OCI-LY1 (cell line): Measurements from ENCODE around the gene ZNF771.

Source experiments
- H2AFZ ChIP-seq: fragments of 200-600 bp; sonication (generic), shearing (Covaris generic); 2 replicates; pipeline ENCODE4 v1.6.0; 2014; ENCODE audit warnings: antibody characterized with exemption, mild to moderate bottlenecking, low read length
- H3F3A ChIP-seq: fragments of 200-600 bp; sonication (generic), shearing (Covaris generic); 2 replicates; pipeline ENCODE4 v1.6.0; 2014; ENCODE audit warnings: mild to moderate bottlenecking, antibody characterized with exemption, low read length, moderate library complexity; ENCODE audit not compliant: insufficient read depth
- H3K27ac ChIP-seq: fragments of 200-600 bp; sonication (generic); 2 replicates; pipeline ENCODE4 v1.5.1; 2014; ENCODE audit warnings: low read length, mixed run types, mild to moderate bottlenecking, low read depth; ENCODE audit not compliant: poor library complexity, severe bottlenecking
- H3K27me3 ChIP-seq: fragments of 200-600 bp; sonication (generic); 2 replicates; pipeline ENCODE4 v1.6.0; 2014; ENCODE audit warnings: antibody characterized with exemption, mild to moderate bottlenecking, low read length, moderate library complexity; ENCODE audit not compliant: insufficient read depth
- H3K36me3 ChIP-seq: fragments of 200-600 bp; sonication (generic); 2 replicates; pipeline ENCODE4 v1.6.1; 2014; ENCODE audit warnings: mild to moderate bottlenecking, antibody characterized with exemption, low read length, moderate library complexity, mixed read lengths; ENCODE audit not compliant: insufficient read depth
- H3K4me1 ChIP-seq: fragments of 200-600 bp; sonication (generic); 2 replicates; pipeline ENCODE4 v1.5.1; 2014; ENCODE audit warnings: mild to moderate bottlenecking, low read length, moderate library complexity; ENCODE audit not compliant: insufficient read depth, severe bottlenecking
- H3K4me2 ChIP-seq: fragments of 200-600 bp; sonication (generic), shearing (Covaris generic); 2 replicates; pipeline ENCODE4 v1.6.1; 2014; ENCODE audit warnings: low read length
- H3K4me3 ChIP-seq: fragments of 200-600 bp; sonication (generic); 2 replicates; pipeline ENCODE4 v1.5.1; 2014; ENCODE audit warnings: low read length, low read depth, mild to moderate bottlenecking, mixed read lengths; ENCODE audit not compliant: poor library complexity, severe bottlenecking
- H3K79me2 ChIP-seq: fragments of 200-600 bp; shearing (Covaris generic); 2 replicates; pipeline ENCODE4 v1.6.1; 2016; ENCODE audit warnings: mixed run types, low read length, mixed read lengths; ENCODE audit not compliant: insufficient read depth
- H3K9ac ChIP-seq: fragments of 200-600 bp; sonication (generic), shearing (Covaris generic); 2 replicates; pipeline ENCODE4 v1.6.1; 2014; ENCODE audit warnings: mild to moderate bottlenecking, low read length, mixed read lengths
- H3K9me2 ChIP-seq: fragments of 200-600 bp; sonication (generic), shearing (Covaris generic); 2 replicates; pipeline ENCODE4 v1.6.1; 2014; ENCODE audit warnings: low read depth, mild to moderate bottlenecking, low read length, mixed read lengths
- H3K9me3 ChIP-seq: fragments of 200-600 bp; shearing (Covaris generic); 2 replicates; pipeline ENCODE4 v1.6.1; 2014; ENCODE audit warnings: low read length, mixed read lengths
- H4K20me1 ChIP-seq: fragments of 200-600 bp; sonication (generic), shearing (Covaris generic); 2 replicates; pipeline ENCODE4 v1.6.0; 2016; ENCODE audit warnings: mild to moderate bottlenecking, low read length; ENCODE audit not compliant: insufficient read depth
- CTCF ChIP-seq: fragments of 200-600 bp; sonication (generic), shearing (Covaris generic); IDR thresholded peaks from 2 replicates; pipeline ENCODE4 v1.5.1; 2017; ENCODE audit warnings: mild to moderate bottlenecking, antibody characterized with exemption, low read length, moderate library complexity, mixed read lengths
- EZH2 ChIP-seq: fragments of 200-600 bp; sonication (generic), shearing (Covaris generic); IDR thresholded peaks from 2 replicates; pipeline ENCODE4 v1.8.0; 2017; ENCODE audit warnings: borderline replicate concordance, mixed run types, mild to moderate bottlenecking, antibody characterized with exemption, low read length, moderate library complexity, mixed read lengths

Gene ZNF771

GRCh38 chr16:30417529-30418349, 10.3 kb downstream of the ZNF771 start:
- H3K9me3 ChIP-seq: no peaks in the 10 kb centered on the region
- H3K27ac ChIP-seq: peak overlapping the region; percentile 77
- TF ChIP-seq EZH2 (no peak), CTCF (peak; percentile 37; the same call in 1 of the 2 replicates)
- no peaks in the 10 kb centered on the region for H3K9me2 ChIP-seq
- H3F3A ChIP-seq: no peaks in the 10 kb centered on the region
- no peaks in the 10 kb centered on the region for H3K27me3 ChIP-seq
- H2AFZ ChIP-seq: no peak overlapping the region
- H3K4me1 ChIP-seq: peaks cover 19% of the 10 kb centered on the region
- H3K4me3 ChIP-seq: peak overlapping the region; percentile 54
- peak overlapping the region; percentile 59 for H3K4me2 ChIP-seq
- no peaks in the 10 kb centered on the region for H3K79me2 ChIP-seq
- H4K20me1 ChIP-seq: no peaks in the 10 kb centered on the region
- peak overlapping the region; percentile 70 for H3K9ac ChIP-seq
- H3K36me3 ChIP-seq: peaks cover 41% of the 10 kb centered on the region

- Histone ChIP-seq H3F3A (no peaks in the 10 kb centered on the region), H4K20me1 (no peaks in the 10 kb centered on the region), H3K27ac (peak overlapping the region; percentile 77), H3K27me3 (no peaks in the 10 kb centered on the region), H3K4me2 (peak overlapping the region; percentile 59), H3K9me2 (no peaks in the 10 kb centered on the region), H3K36me3 (peaks cover 40% of the 10 kb centered on the region), H3K9ac (peak overlapping the region; percentile 64), H3K4me3 (peak overlapping the region; percentile 54), H3K4me1 (peaks cover 19% of the 10 kb centered on the region), H3K9me3 (no peaks in the 10 kb centered on the region), H2AFZ (no peak overlapping the region), H3K79me2 (no peaks in the 10 kb centered on the region)
- TF ChIP-seq EZH2 (no peak), CTCF (no peak; the same call in 1 of the 2 replicates)
These were observed 11.2 kb downstream of the ZNF771 start for GRCh38 chr16:30418350-30419181.

DNA sequence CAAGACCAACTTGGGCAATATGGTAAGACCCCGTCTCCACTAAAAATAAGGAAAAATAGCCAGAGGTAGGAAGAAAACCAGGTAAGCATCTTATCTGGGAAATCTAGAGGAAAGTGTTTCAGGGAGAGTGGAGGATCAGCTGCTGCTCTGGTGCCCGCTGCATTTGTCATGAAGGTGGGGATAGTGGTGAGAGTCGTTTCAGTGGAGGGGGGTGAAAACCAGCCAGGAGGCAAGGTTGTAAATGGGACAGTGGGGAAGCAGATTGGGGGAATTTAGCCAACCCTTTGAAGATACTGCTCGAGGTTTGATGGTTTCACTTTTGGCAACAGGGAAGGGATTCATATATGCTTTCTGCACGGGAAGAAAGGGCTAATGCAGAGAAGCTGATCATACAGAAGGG, 13.6 kb downstream of the ZNF771 start:
- Histone ChIP-seq H3K9me2 (no peaks in the 10 kb centered on the region), H3K27me3 (no peaks in the 10 kb centered on the region), H3K9ac (no peak overlapping the region), H3K79me2 (no peaks in the 10 kb centered on the region), H3K9me3 (no peaks in the 10 kb centered on the region), H3K36me3 (peaks cover 51% of the 10 kb centered on the region), H3K4me2 (no peak overlapping the region), H3K4me3 (no peak overlapping the region), H4K20me1 (no peaks in the 10 kb centered on the region), H3K4me1 (peaks cover 19% of the 10 kb centered on the region), H2AFZ (no peak overlapping the region), H3F3A (no peaks in the 10 kb centered on the region), H3K27ac (no peak overlapping the region)
- no peak for TF ChIP-seq EZH2
- no peak for TF ChIP-seq CTCF
